T-helper 2 cell (primary cell): ENCODE data around the gene JAG1.
"Not testable (repeated sequence)": the region's sequence is repeated elsewhere in the genome, so short reads cannot be mapped to it uniquely, and the experiment has no call there.

Experiments
- DNase-seq, 5 experiments: peaks; one replicate each; pipeline versions ENCODE4 v3.0.0 to v3.0.0-alpha.2; 2012 to 2022

Gene JAG1

DNA sequence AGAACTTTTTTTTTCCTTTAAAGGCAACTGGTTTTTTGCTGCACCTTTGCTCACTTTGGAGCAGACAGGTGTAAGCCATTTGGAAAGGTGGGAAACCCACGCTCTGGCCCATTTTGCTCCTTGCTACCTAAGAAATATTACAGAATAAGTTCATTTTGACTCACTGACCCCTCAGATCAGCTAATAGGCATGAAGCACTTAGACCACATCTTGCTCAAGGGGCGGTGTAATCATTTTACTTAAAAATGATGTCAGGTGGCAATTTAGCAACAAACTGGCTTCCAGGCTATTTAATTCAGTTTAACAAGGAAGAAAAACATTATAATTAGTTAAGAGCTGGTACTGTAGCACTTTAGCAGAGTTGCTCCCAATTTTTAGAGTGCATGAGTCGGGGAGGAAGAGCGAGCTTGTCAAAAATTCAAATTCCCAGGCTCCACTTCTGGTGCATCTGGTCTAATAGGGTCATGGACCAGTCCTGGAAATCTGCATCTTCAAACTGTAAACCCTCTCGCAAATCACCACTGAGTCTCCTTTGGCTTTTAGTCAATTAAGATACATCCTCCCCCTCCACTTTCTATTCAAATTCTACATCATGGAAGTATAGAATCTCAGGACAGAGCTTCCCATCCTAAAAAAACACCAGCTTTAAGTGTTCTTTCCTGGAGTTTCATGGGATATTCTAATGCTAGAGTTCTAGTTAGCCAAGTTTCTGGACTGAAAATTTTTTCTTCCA lies 38.2 kb downstream of the JAG1 start:
- no peak for DNase-seq

- DNase-seq, result no peak
Measured at GRCh38 chr20:10634683-10635411, 39.0 kb downstream of the JAG1 start.

GRCh38 chr20:10634211-10634610 lies 39.6 kb downstream of the JAG1 start:
- DNase-seq, result no peak

DNA sequence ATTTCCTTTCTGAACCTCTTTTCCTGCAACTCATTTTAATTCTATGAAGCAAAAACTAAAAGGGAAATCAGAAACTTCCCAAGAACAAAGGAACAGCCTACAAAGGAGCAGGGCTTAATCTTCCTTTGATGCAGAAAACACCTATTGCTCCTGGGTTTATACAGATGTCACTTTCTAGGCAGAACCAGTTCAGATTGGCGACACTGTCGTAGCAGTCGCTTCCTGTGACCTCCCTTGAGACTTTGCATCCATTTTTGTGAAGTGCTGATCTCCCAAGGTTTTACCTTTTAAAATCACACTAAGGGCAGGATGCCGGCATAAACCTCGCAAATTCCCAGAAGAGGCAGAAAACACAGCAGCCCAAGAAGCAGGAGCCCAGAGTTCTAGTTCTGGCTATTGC lies 40.1 kb downstream of the JAG1 start:
- no peak for DNase-seq

DNA sequence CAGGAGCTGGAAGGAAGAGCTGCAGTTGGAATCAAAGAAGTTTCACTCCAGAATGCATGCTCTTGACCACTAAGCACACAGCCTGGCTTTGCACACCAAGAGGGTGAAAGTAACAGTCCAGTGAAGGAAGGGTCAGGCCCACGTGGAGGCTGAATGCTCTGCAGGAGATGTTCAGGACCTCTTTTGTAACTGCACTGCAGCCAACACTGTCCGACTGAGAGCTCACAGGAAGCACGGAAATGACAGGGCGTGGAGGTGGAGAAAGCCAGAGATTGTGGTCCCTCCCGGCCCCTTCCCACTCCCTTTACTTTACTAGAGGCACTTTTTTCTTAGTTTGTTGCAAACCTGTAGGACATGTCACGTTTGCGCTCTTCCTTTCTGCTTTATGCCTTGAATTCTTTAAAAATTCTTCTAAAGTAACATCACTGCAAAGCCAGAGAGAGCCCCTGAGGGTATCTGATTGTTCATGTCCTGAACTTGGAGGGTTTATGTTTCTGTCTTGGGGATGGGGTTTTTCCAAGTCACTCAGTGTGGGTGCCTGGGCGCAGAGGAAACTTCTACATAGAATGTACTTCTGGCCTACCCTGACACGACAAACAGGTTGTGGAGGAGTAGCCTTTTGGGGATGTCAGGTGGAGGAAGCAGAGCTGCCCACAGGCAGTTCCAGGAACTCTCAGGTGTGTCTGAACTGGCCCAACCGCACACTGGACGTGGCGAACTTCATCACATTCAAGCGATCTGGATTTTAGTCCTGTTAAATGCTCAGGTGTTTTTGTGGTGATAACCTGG lies 40.9 kb downstream of the JAG1 start:
- DNase-seq, result no peak

DNA sequence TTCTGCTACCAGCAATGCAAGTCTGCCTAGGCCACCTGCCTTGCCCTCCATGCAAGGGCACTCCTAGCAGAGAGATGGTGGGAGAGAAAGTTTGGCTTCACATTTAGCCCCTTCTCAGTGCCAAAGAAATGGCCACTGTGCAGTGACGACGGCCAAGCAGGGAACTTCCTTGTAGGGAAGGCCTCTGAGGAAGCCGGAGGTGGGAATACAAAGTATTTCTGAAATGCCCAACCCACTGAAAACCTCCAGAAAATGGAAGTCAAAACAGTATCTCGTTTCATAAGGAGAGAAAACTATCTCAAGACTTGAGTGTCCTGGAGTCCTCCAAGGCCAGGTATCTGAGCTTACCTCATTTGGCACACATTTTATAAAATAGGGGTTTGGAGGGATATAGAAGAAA lies 42.7 kb downstream of the JAG1 start:
- no peak for DNase-seq

DNA sequence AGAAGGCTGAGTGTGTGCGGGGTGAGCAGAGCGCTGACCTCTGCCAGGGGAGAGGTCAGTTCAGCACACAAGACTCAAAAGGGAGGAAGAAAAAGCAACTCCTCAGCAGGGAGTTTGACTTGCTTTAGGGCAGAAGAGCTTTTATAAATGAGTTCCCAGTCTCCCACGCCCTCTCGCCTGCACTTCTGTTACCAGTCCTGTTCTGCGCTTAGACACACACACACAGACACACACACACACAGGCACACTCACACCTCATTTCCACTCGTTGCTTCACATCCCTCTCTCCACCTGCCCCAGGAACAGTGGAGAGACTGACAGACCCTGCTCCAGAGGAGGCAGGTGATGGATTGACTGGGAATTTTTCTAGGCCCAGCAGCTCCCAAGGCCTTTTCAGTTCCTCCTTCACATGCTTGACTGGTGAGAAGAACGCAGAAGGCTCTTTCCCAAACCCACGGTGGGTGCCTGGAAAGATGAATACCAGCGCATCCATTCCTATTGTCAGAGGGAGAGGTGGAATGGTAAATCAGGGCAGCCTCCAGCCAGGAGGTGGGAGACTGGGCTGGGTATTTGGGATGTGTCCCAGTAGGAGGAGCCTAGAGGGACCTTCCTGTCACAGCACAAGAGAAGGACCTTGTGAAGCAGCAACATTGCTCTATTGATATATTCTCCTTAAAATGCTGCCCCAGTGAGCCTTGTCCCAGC lies 43.7 kb downstream of the JAG1 start:
- no peak for DNase-seq

DNA sequence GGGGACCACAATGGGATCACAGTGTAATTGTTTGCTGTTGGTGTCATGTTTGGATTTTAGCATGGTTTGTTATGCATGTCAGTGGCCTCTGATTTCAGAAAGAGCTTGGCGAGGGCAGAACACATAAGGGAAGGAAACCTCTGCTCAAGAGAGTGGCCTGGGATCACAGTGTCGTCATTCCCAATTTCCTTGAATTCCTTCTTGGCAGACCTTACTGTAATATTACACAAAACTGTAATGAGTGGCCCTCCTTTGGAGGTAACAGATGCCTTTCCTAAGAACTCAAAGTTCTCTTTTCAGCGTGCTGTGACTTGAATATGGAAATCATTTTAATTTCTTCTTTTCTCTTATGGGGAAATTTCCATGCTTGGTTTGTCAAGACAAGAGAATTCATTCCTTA lies 46.9 kb downstream of the JAG1 start:
- DNase-seq, result no peak

- DNase-seq, result no peak
Measured at GRCh38 chr20:10625641-10626040, 48.2 kb downstream of the JAG1 start.

DNA sequence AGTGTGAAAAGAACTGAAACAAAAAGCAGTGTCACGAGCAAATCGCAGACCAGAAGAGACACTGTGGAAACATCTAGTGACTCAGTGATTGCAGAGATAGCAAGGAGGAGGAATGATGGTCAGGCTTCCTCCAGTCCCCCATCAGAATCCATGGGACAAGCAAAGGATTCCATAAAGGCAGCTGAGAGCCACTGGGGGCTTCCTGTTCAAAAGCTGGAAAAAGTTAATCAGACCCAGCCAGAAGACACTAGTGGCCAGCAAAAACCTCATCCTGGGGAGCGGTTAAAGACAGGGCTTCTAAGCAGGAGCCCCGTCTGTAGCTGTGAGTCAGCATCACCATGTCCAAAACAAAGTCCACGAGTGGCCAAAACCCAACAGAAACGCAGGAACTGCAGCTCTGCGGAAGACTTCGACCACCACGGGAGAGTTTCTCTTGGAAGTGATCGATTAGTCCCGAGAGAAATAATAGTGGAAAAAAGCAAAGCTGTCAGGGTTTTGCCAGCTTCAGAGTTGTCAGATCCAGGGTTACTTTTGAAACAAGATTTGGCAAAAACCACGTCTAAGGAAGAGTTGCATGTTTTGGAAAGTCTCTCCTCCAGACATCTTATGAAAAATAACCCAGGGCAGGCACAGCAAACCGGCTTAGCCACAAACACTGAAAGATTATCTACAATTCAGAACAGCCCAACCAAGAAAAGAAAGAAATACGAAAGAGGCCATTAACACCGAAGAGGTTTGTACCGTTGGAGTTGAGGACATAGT lies 51.0 kb downstream of the JAG1 start:
- no peak for DNase-seq

- no peak for DNase-seq
Measured at GRCh38 chr20:10621149-10621548, 52.6 kb downstream of the JAG1 start.

- DNase-seq, result no peak
Measured at GRCh38 chr20:10619427-10619826, 54.4 kb downstream of the JAG1 start.

DNA sequence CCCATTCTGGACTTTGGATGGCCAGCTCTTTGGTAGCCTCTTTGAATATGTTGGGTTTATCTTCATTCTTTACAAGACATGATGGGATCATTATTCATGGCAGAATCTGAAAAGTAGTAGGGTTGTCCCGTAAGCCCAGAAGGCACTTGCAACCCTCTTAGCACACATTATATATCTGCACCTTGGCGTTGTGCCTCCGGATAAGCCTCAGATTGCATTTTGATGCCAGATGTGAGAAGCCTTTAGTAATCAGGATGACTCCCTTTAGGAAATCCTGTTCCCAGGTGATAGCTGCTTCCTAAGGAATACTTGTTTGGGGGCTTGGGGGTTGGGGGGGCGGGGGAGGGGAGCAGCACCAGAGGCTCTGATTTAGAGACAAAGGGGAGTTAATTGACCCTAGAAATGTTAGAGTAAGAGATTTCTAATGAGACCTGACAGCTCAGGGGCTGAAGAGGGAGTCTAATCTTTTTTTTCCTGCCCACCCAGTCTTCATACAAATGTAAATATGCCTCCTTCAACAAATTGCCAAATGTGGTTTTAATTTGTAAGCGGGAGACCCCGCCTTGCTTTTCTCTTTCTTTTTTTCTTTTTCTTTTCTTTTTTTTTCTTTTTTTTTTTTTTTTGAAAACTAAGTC lies 55.1 kb downstream of the JAG1 start:
- no peak for DNase-seq

GRCh38 chr20:10617549-10618133 lies 56.2 kb downstream of the JAG1 start:
- not testable (repeated sequence) for DNase-seq

GRCh38 chr20:10616212-10616611 lies 57.6 kb downstream of the JAG1 start:
- DNase-seq, result no peak

DNA sequence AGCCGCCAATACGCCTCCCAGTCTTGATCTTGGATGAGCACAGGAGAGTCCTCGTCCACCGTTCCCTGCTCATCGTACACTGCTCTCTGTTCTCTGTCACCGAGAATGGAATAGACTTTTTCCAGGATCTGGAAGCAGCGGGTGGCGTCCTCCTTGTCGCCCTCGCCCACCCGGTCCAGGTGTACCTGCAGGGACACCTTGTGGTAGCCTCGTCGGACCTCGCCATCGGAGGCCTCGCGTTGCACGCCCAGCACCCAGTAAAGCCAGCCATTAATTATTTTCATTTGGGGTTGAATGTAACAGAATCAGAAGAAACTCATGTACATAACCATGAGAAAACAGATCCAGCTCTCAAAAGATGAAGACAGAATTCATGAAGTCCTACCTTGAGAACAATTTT lies 59.9 kb downstream of the JAG1 start:
- DNase-seq, result no peak

DNA sequence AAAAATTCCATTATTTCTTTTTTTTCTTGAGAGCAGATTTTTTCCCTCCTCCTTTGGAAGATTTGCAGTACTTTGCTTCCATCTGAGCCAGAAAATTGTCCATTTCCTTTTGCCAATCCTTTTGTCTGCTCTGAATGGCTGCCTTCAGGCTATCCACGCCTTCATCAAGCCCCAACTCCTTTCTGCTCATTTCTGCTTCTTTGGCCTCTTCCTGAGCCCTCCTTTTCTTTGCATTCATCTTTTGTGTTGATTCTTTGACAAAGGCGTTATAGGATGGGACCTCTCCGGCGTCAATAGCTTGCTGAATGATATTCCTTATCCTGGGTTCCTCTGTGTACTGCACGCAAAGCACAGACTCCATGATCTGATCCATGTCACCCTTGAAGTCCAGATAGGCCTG lies 60.4 kb downstream of the JAG1 start:
- DNase-seq, result not testable (repeated sequence)

DNA sequence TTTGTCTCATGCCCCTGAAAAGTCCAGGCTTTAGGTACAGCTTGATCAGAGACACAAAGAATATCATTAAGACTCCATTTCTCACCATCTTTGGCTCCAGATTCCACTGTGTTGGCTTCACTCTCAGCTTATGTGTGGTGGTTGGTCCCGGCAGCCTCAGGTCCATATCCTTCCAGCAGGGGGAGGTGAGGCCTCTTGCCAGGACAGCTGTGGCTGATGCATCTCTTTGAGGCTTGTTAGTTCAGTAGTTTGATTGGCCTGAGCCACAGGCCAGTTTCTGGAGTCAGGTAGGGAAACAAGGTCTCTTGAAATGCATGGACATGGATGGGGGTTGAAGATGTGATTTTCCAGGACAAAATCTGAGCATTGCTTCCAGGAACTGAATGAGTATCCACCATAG lies 62.4 kb downstream of the JAG1 start:
- no peak for DNase-seq

- DNase-seq, result no peak
Measured at GRCh38 chr20:10610251-10610650, 63.5 kb downstream of the JAG1 start.

DNA sequence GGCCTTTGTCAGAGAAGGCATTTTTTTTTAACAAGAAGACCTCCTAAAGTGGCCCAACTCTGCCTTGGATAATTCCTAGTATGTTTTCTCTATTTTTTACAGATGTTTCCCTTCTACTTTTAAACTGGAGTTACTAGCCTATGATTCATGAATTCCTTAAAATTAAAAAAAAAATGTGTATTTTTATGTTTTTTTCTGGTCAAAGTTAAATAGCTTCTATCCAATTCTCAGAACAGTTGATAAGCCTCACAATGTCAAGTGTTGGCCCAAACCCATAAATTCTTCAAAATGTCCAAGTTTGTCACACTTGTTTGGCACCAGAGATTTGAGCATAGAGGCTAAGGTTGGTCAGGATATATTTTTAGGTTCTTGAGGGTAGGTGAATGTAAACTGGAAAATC lies 64.0 kb downstream of the JAG1 start:
- DNase-seq, result no peak

GRCh38 chr20:10609276-10609675 lies 64.5 kb downstream of the JAG1 start:
- DNase-seq, result no peak
